Activated CD8-positive, alpha-beta T cell treated with anti-CD3 and anti-CD28 coated beads for 36 hours (primary cell): ENCODE measurements around the gene ALAD. TPM values are rescaled to one million over a fixed set of nuclear protein-coding genes. Genes with fewer than 3 reads are reported as not detected.

Source experiments
- ATAC-seq: fragments of 200-7000 bp; cut with Tn5 transposase; one replicate; pipeline ENCODE4 v1.10.0; 2021; ENCODE audit warnings: mild to moderate bottlenecking, moderate library complexity
- CTCF ChIA-PET: fragments of 350-600 bp; sonication (Branson Sonifier 250); formaldehyde crosslinking; loops from one replicate; lab custom pipeline; 2021; ENCODE audit warnings: antibody characterized with exemption; lab: Charles Lee
- POLR2A ChIA-PET: fragments of 350-600 bp; sonication (Branson Sonifier 250); formaldehyde crosslinking; loops from one replicate; lab custom pipeline; 2021; ENCODE audit warnings: antibody characterized with exemption; lab: Charles Lee
- DNase-seq: peaks from one replicate; pipeline ENCODE4 v3.0.0-alpha.2; 2020
- H3K27ac Mint-ChIP-seq: one replicate; pipeline ENCODE4 v1.8.0; 2021; ENCODE audit warnings: mild to moderate bottlenecking, mixed read lengths
- H3K27me3 Mint-ChIP-seq: one replicate; pipeline ENCODE4 v1.8.0; 2021; ENCODE audit warnings: mixed read lengths
- H3K36me3 Mint-ChIP-seq: one replicate; pipeline ENCODE4 v1.8.0; 2021; ENCODE audit warnings: low read depth, mixed read lengths
- H3K4me1 Mint-ChIP-seq: one replicate; pipeline ENCODE4 v1.8.0; 2021; ENCODE audit warnings: low read depth, mixed read lengths
- H3K4me3 Mint-ChIP-seq: one replicate; pipeline ENCODE4 v1.8.0; 2021; ENCODE audit warnings: mild to moderate bottlenecking, moderate library complexity, mixed read lengths
- H3K9me3 Mint-ChIP-seq: one replicate; pipeline ENCODE4 v1.8.0; 2021; ENCODE audit warnings: mixed read lengths
- CTCF ChIP-seq: fragments of 200-600 bp; IDR thresholded peaks from one replicate; pipeline ENCODE4 v1.8.0; 2022; ENCODE audit warnings: antibody characterized with exemption, mild to moderate bottlenecking
- intact Hi-C: fragments of 100-400 bp; cut with micrococcal nuclease; formaldehyde crosslinking; loops from one replicate; pipeline ENCODE4 v1.10.0; 2022
- total RNA-seq, 2 experiments: library from RNA; stranded (reverse); gene quantifications; one replicate each; pipeline ENCODE4 v1.2.3, GENCODE V29; 2021

The ALAD gene
- total RNA-seq, 2 experiments from 2014 or later, result 16.2 to 16.3 TPM

GRCh38 chr9:113436728-113437515 is 35.8 kb upstream of the ALAD start:
- H3K27me3 Mint-ChIP-seq, result no peaks in the 10 kb centered on the region
- no peak for TF ChIP-seq CTCF
- ChIA-PET CTCF (interaction anchor here (0.6 kb wide), 1 partner anchor 563 kb away, joined by 3 read pairs; no protein-coding TSS in a partner anchor), POLR2A (no interaction called here)
- DNase-seq, result no peak
- no peak overlapping the region for H3K4me3 Mint-ChIP-seq
- no peaks in the 10 kb centered on the region for H3K36me3 Mint-ChIP-seq
- no peaks in the 10 kb centered on the region for H3K9me3 Mint-ChIP-seq
- no peak for ATAC-seq
- no peaks in the 10 kb centered on the region for H3K4me1 Mint-ChIP-seq
- intact Hi-C loops, result no loop called here
- no peak overlapping the region for H3K27ac Mint-ChIP-seq

DNA sequence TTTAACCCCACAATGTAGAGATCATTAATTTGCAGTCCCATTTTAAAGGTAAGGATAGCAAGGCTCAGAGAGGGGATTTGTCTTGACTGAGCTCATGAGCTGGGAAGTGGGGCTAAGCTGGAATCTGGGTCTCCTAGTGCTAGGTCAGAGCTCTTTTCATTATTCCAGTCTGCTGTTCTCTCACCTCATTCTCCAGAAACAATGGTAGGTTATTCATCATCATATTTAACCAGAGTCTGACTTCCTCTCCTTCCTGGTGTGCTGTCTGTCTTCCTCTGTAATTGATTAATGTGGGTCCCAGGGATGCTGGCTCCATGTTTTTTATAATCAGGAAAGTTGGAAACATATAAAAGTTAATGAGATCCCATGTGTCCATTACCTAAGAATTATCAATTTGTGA is 30.1 kb upstream of the ALAD start:
- no peaks in the 10 kb centered on the region for H3K9me3 Mint-ChIP-seq
- intact Hi-C loops, result no loop called here
- no peak for TF ChIP-seq CTCF
- H3K4me1 Mint-ChIP-seq, result no peaks in the 10 kb centered on the region
- no peak for DNase-seq
- no peaks in the 10 kb centered on the region for H3K27me3 Mint-ChIP-seq
- ChIA-PET CTCF (interaction anchor here (1.1 to 1.6 kb wide), 3 partner anchors 20 to 227 kb away, joined by 3 to 5 read pairs (median 4); partner anchors contain the start of genes C9orf43 and POLE3), POLR2A (no interaction called here)
- no peak for ATAC-seq
- H3K27ac Mint-ChIP-seq, result no peak overlapping the region
- H3K36me3 Mint-ChIP-seq, result no peaks in the 10 kb centered on the region
- H3K4me3 Mint-ChIP-seq, result no peak overlapping the region

GRCh38 chr9:113428062-113428615 is 27.1 kb upstream of the ALAD start:
- no peak for DNase-seq
- no peak for TF ChIP-seq CTCF
- H3K27me3 Mint-ChIP-seq, result peaks cover 2% of the 10 kb centered on the region
- intact Hi-C loops, result no loop called here
- H3K27ac Mint-ChIP-seq, result no peak overlapping the region
- no peaks in the 10 kb centered on the region for H3K36me3 Mint-ChIP-seq
- ChIA-PET POLR2A (no interaction called here), CTCF (no interaction called here)
- H3K4me3 Mint-ChIP-seq, result no peak overlapping the region
- no peak for ATAC-seq
- H3K4me1 Mint-ChIP-seq, result no peaks in the 10 kb centered on the region
- no peaks in the 10 kb centered on the region for H3K9me3 Mint-ChIP-seq

DNA sequence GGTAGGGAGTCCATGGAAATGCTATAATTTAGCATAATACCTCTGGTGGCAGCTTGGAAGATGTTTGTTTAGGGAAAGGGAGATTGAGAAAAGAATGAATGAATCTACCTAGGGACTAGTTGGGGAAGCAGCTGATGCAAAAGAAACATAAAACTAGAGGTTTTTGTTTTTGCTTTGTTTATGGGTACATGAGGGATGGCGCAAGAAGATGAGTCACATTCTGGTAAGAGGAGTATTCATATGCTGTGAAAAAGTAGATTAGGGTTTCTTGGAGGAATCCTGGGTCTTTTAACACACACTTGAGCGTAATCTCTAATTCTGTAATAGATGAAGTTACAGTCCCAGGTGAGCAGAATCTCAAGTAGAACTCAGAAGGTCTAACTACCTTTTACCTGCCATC is 26.5 kb upstream of the ALAD start:
- ATAC-seq (no peak), DNase-seq (no peak)
- Mint-ChIP-seq H3K4me1 (no peaks in the 10 kb centered on the region), H3K36me3 (no peaks in the 10 kb centered on the region), H3K4me3 (no peak overlapping the region), H3K9me3 (no peaks in the 10 kb centered on the region), H3K27ac (no peak overlapping the region), H3K27me3 (peaks cover 2% of the 10 kb centered on the region)
- intact Hi-C loops, result no loop called here
- ChIA-PET POLR2A (no interaction called here), CTCF (interaction anchor here (1.1 kb wide), 1 partner anchor 164 kb away, joined by 3 read pairs; no protein-coding TSS in a partner anchor)
- no peak for TF ChIP-seq CTCF

DNA sequence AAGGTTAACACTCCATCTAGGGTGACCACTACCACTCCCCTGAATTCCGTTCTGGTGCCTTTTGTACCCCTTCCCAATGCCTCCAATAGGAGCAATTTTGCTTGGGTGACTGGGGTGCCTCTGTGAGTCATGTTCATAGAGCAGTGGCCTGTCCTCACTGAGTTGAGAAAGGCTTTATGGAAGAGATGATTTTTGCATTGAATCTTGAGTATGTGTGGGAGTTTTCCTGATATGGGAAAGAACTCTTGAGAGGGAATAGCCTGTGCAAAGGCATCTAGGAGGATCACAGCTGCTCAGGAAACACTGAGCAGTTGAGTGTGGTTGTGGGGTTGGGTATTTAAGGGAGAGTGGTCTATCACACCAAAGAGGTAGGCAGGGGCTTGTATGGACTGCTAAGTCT is 25.6 kb upstream of the ALAD start:
- intact Hi-C loops, result no loop called here
- Mint-ChIP-seq H3K27me3 (peaks cover 2% of the 10 kb centered on the region), H3K36me3 (no peaks in the 10 kb centered on the region), H3K9me3 (no peaks in the 10 kb centered on the region), H3K4me3 (no peak overlapping the region), H3K4me1 (no peaks in the 10 kb centered on the region), H3K27ac (no peak overlapping the region)
- DNase-seq, result no peak
- ATAC-seq, result no peak
- ChIA-PET CTCF (interaction anchor here (0.7 to 1.2 kb wide), 3 partner anchors 165 to 229 kb away, joined by 3 read pairs; no protein-coding TSS in a partner anchor), POLR2A (no interaction called here)
- no peak for TF ChIP-seq CTCF
